Measurements from ENCODE around the gene WDR45B. TPM values are rescaled to one million over a fixed set of nuclear protein-coding genes. Genes with fewer than 3 reads are reported as not detected.

Gene WDR45B
- total and polyA plus RNA-seq, 2 donors (not counting 3 experiments of a cell fraction or from before 2014, with no cell fraction given) = 62.0 to 76.7 TPM

DNA sequence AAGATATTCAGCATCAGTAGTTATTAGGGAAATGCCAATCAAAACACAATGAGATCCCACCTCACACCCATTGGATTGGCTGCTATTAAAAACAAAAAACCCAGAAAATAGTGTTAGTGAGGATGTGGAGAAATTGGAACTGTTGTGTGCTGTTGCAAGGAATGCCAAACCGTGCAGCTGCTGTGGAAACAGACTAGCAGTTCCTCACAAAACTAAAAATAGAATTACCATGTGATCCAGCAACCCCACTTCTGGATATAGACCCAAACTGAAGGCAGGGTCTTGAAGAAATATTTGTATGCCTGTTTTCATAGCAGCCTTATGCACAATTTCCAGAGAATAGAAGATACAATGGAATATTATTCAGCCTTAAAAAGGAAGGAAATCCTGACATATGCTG is 82.7 kb downstream of the WDR45B start:
- Histone ChIP-seq H3K4me3 (replicated peaks in 1 of 3; ENCODE audit: insufficient read depth in 1 of 3, low read depth in 1 of 3, low read length in 3 of 3) (no peak overlapping the region), H3K27ac (ENCODE audit: insufficient read depth, low read depth, low read length) (no peak overlapping the region), H3K4me2 (ENCODE audit: insufficient read depth, low read length) (no peak overlapping the region), H3K79me2 (ENCODE audit: control insufficient read depth, insufficient read depth, low read length) (peaks cover 53% of the 10 kb centered on the region), H3K36me3 (ENCODE audit: control insufficient read depth in 2 of 2, extremely low read depth in 1 of 2, insufficient read depth in 2 of 2, low read length in 2 of 2) (peaks cover 4 to 15% of the 10 kb centered on the region in 2 experiments), H3K4me1 (ENCODE audit: control insufficient read depth, extremely low read depth, insufficient read depth, low read length) (no peaks in the 10 kb centered on the region), H3K27me3 (ENCODE audit: control insufficient read depth in 2 of 2, insufficient read depth in 2 of 2, low read length in 2 of 2) (no peaks in the 10 kb centered on the region), H3K9me3 (replicated peaks; ENCODE audit: control insufficient read depth, insufficient read depth, low read length) (no peaks in the 10 kb centered on the region), H3K9me1 (replicated peaks; ENCODE audit: control insufficient read depth, extremely low read depth, insufficient read depth, low read length) (no peaks in the 10 kb centered on the region), H4K20me1 (replicated peaks; ENCODE audit: control insufficient read depth, extremely low read depth, insufficient read depth, low read length) (peaks cover 6% of the 10 kb centered on the region), H2AFZ (ENCODE audit: low read depth, low read length) (no peak overlapping the region), H3K9ac (replicated peaks; ENCODE audit: extremely low read depth, insufficient read depth, low read length) (no peak overlapping the region)
- no peak for TF ChIP-seq JUN (IDR thresholded peaks at IDR 0.05; ENCODE audit: borderline replicate concordance, insufficient read depth, insufficient read length, low read depth)
- TF ChIP-seq, protein P1, sequence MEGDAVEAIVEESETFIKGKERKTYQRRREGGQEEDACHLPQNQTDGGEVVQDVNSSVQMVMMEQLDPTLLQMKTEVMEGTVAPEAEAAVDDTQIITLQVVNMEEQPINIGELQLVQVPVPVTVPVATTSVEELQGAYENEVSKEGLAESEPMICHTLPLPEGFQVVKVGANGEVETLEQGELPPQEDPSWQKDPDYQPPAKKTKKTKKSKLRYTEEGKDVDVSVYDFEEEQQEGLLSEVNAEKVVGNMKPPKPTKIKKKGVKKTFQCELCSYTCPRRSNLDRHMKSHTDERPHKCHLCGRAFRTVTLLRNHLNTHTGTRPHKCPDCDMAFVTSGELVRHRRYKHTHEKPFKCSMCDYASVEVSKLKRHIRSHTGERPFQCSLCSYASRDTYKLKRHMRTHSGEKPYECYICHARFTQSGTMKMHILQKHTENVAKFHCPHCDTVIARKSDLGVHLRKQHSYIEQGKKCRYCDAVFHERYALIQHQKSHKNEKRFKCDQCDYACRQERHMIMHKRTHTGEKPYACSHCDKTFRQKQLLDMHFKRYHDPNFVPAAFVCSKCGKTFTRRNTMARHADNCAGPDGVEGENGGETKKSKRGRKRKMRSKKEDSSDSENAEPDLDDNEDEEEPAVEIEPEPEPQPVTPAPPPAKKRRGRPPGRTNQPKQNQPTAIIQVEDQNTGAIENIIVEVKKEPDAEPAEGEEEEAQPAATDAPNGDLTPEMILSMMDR (IDR thresholded peaks at IDR 0.05; ENCODE audit: extremely low read depth in 1 of 2, insufficient read depth in 1 of 2, low read depth in 1 of 2, low read length in 2 of 2) = no peak
- TF ChIP-seq POLR2A (IDR thresholded peaks at IDR 0.05; ENCODE audit: low read depth, low read length) = no peak
- TF ChIP-seq MYC (IDR thresholded peaks at IDR 0.05; ENCODE audit: low read depth, low read length) = no peak
- TF ChIP-seq POLR2AphosphoS5 (IDR thresholded peaks at IDR 0.05; ENCODE audit: insufficient read depth, low read depth, low read length) = no peak
- no peak for TF ChIP-seq FOS (IDR thresholded peaks at IDR 0.05; ENCODE audit: borderline replicate concordance, insufficient read depth, low read length)
- no peak for TF ChIP-seq EZH2 (IDR thresholded peaks at IDR 0.05; ENCODE audit: borderline replicate concordance, low read depth, low read length, severe bottlenecking)
- TF ChIP-seq, protein P2, sequence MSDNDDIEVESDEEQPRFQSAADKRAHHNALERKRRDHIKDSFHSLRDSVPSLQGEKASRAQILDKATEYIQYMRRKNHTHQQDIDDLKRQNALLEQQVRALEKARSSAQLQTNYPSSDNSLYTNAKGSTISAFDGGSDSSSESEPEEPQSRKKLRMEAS (IDR thresholded peaks at IDR 0.05; ENCODE audit: insufficient read depth, insufficient read length) = no peak
- TF ChIP-seq GATA2 (IDR thresholded peaks at IDR 0.05; ENCODE audit: insufficient read depth, insufficient read length, low read depth, low read length) = no peak
- intact Hi-C loops (cut with micrococcal nuclease) (no loop called here), dilution Hi-C loops (cut with MboI; ENCODE audit: extremely low pct_ligation_motif_present, low sequenced_read_pairs) (no loop called here)
- no peak for DNase-seq (ENCODE audit: low read depth, low spot score)
- ChIA-PET CTCF (no interaction called here), POLR2A (no interaction called here)
- FAIRE-seq = peak; percentile 53
- no TSS peak for BruUV-seq (replicated peaks)

Small RNAs within 50 kb of the gene (microRNA-seq; reads per million reads assigned to microRNA genes)
- gene MIR4525 (ENCODE audit: borderline number of aligned reads, borderline replicate concordance) = not detected

Small RNAs within 50 kb of the gene (small RNA-seq; reads per million reads assigned to genes)
- not detected for gene MIR4525 (ENCODE audit: insufficient read depth, insufficient read length, low read depth, low replicate concordance)

Other genes with a start within 250 kb of the WDR45B start
- 12.8 and 12.9 TPM in 2 replicates for gene HEXD, start 230.1 kb downstream of the WDR45B start, total RNA-seq
- 18.6 and 23.4 TPM in 2 replicates for gene HEXD, start 230.1 kb downstream of the WDR45B start, polyA plus RNA-seq
- 34.8 and 37.1 TPM in 2 replicates for gene OGFOD3, start 229.9 kb downstream of the WDR45B start, total RNA-seq
- 31.7 and 34.7 TPM in 2 replicates for gene OGFOD3, start 229.9 kb downstream of the WDR45B start, polyA plus RNA-seq
- gene CYBC1, start 197.7 kb downstream of the WDR45B start, total RNA-seq = 60.6 and 71.8 TPM in 2 replicates
- gene CYBC1, start 197.7 kb downstream of the WDR45B start, polyA plus RNA-seq = 81.5 and 99.2 TPM in 2 replicates
- 83.4 and 85.6 TPM in 2 replicates for gene NARF, start 189.7 kb downstream of the WDR45B start, total RNA-seq
- 128 and 158 TPM in 2 replicates for gene NARF, start 189.7 kb downstream of the WDR45B start, polyA plus RNA-seq
- 75.1 and 79.3 TPM in 2 replicates for gene FOXK2, start 128.7 kb downstream of the WDR45B start, total RNA-seq
- gene FOXK2, start 128.7 kb downstream of the WDR45B start, polyA plus RNA-seq = 32.8 and 33.4 TPM in 2 replicates
- gene RAB40B, start 50.3 kb upstream of the WDR45B start, total RNA-seq = 5.5 TPM in 2 replicates
- 9.3 and 13.2 TPM in 2 replicates for gene RAB40B, start 50.3 kb upstream of the WDR45B start, polyA plus RNA-seq
- 32.7 and 35.2 TPM in 2 replicates for gene FN3KRP, start 68.3 kb upstream of the WDR45B start, total RNA-seq
- gene FN3KRP, start 68.3 kb upstream of the WDR45B start, polyA plus RNA-seq = 20.5 and 22.2 TPM in 2 replicates
- gene FN3K, start 87.2 kb upstream of the WDR45B start, total RNA-seq = 8.3 and 12.0 TPM in 2 replicates
- gene FN3K, start 87.2 kb upstream of the WDR45B start, polyA plus RNA-seq = 1.2 and 2.0 TPM in 2 replicates
- gene TBCD, start 103.6 kb upstream of the WDR45B start, total RNA-seq = 145 and 163 TPM in 2 replicates
- gene TBCD, start 103.6 kb upstream of the WDR45B start, polyA plus RNA-seq = 121 and 149 TPM in 2 replicates
- 0.23 and 0.80 TPM in 2 replicates for gene ZNF750, start 191.6 kb upstream of the WDR45B start, total RNA-seq
- gene ZNF750, start 191.6 kb upstream of the WDR45B start, polyA plus RNA-seq = 0.15 and 0.22 TPM in 2 replicates